HG02642 (cell line): ENCODE data around the gene SFTA2.
"Not testable (repeated sequence)": the region's sequence is repeated elsewhere in the genome, so short reads cannot be mapped to it uniquely, and the experiment has no call there.

Experiments
- ATAC-seq: cut with Tn5 transposase; IDR thresholded peaks from one replicate; pipeline ENCODE4 v1.9.1; 2021; ENCODE audit warnings: mild to moderate bottlenecking; ENCODE audit not compliant: unreplicated experiment, poor library complexity

The SFTA2 gene

DNA sequence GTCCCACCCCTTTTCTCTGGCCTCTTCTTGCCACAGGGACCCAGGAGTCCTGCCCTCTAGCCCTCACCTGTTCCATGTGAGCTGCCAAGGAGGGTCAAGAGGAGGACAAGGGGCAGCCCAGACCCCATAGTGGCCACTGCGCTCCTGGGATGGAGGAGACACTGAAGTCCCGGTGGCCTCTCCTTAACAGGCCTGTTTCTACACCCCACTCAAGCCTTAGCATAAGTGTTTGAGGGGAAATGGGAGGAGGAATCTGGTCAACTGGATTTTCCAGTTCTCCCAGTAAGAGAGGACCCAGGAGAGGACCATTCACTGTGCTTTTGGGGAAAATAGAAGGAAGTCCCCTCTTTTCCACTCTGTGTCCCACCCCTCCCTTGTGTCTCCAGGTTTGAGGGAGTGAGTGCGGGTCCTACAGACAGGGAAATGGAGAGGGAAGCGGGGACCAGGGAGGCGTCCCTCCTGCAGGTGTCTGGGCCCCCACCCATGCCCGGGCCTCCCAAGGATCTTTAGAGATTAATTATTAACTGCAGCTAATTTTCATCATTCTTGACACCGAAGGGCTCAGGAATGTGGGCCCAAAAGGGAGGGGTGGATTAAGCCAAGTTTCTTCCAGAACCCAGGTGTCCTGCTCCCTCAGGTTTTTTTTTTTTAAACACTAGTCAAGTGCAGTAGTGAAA, at the start of gene SFTA2:
Gene SFTA2, minus strand, starts transcription at position 202 of the 677 bp plus-strand sequence. Its CDS starts 74 bp downstream, at position 128.
- no peak for ATAC-seq

DNA sequence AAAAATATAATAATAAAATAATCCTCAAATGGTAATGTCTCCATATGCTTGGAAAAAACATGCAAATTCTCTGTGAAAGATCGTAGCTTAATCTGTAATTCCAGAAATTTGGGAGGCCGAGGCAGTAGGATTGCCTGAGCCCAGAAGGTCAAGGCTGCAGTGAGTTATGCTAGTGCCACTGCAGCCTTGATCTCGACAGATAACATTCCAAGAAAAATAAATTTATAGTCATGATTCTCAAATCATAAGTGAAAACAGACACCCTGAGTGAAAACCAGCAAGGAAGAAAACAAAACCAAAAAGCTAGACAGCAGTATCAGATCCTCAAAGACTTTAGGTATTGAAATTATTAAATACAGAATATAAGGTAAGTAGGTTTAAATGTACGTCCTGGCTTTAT, 47.7 kb upstream of the SFTA2 start:
- no peak for ATAC-seq

- no peak for ATAC-seq
Measured at GRCh38 chr6:30979141-30979540, 47.2 kb upstream of the SFTA2 start.

DNA sequence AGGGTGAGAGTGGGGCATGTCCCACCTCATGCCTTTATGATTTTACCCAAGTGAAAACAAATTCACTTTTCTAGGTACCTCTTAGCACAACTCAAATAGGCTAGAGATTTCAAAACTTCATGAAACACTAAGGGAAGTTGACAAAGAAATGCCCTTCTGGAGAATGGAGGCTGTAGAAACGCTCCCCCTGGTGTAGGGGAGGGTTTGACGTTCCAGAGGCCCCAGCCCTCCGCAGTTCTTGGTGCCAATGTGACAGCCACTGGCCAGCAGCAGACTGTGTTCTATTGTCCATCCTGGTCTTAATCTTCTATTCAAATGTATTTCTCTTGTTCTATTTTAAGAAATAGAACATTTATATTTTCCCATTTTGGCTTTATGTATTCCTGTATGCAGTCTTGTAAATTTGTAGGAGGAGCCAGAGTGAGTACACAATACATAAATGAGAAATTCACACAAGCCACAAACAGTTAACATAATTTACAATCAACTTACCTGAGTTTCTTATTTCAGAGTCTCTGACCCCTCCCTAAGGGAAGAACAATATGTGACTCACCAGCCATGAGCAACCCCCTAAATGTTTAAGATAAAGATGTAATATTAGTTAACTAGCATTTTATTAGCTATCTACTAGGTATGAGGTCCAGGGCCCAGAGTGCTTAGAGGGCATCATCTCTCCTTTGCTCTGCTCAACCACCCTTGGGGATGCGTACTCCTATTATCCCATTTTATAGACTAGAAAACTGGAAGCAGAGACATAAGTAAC, 42.7 kb upstream of the SFTA2 start:
- ATAC-seq = no peak

DNA sequence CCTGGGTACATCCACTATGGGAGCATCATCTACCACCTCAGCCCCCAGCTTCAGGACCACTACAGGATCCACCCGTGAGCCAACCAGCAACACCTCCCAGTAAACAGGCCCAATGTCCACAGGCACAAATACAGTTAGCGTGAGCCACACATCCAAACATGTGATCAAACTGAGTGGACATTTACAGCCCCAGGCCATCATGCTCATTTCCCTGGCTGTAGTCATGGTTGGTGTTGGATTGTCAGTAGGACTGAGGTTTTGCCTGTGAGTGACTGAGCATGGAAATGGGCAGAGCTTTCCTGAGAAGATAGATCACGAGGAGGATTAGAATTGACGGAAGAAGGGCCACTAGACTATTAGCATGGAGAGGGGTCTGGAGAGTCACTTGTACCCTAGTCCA, 40.8 kb upstream of the SFTA2 start:
- ATAC-seq = no peak

DNA sequence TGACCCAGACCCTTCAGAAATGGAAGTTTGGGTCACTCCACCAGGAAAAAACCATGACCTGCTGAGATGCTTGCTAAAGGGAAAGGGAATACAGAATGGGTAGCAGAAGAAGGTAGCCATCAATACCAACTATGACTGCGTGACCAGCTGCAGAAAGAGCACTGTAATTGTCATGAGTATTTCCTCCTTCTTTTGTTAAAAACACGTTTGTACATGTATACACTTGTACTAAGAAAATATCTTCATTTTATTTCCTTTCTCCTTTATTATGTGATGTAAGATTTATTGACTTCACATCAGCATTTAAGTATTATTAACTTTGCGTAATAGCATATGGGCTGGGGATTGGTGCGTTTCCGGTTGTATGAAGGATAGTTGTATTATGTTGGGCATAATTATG, 39.0 kb upstream of the SFTA2 start:
- ATAC-seq = no peak

DNA sequence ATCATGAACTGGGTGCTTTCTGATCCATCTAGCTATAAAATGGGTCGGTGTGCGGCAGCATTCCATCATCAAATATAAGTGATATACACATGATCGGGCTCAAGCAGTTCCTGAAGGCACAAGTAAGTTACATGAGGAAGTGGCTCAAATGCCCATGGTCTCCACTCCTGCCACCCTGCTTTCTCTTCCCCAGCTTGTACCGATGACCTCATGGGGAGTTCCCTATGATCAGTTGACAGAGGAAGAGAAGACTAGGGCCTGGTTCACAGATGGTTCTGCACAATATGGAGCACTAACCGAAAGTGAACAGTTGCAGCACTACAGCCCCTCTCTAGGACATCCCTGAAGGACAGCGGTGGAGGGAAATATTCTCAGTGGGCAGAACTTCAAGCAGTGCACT, 37.2 kb upstream of the SFTA2 start:
- not testable (repeated sequence) for ATAC-seq

- no peak for ATAC-seq
Measured at GRCh38 chr6:30966154-30966553, 34.2 kb upstream of the SFTA2 start.

DNA sequence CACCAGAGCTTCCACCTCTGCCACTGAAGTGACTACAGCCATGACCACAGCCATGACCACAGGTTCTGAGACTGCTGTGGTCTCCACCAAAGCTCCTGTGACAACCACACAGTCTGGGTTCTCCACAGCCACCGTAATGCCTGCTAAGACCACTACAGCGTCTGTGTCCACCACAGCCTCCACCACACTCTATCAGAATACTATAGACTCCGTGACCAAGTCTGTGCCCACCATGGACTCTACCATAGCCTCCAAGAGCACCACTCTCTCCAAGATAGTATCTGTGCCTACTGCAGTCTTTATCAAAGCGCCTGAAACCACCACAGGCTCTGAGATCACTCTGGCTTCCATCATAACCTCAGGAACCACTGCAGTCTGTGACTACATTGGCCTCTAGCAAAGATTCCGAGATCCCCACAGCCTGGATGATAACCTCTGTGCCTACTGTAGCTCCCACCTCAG, 33.2 kb upstream of the SFTA2 start:
- ATAC-seq = no peak

GRCh38 chr6:30964075-30964474, 32.1 kb upstream of the SFTA2 start:
- ATAC-seq = no peak

- ATAC-seq = no peak
Measured at GRCh38 chr6:30963641-30964040, 31.7 kb upstream of the SFTA2 start.

- no peak for ATAC-seq
Measured at GRCh38 chr6:30962716-30963115, 30.7 kb upstream of the SFTA2 start.

GRCh38 chr6:30960907-30961673, 29.1 kb upstream of the SFTA2 start:
- ATAC-seq = no peak

GRCh38 chr6:30957716-30958115, 25.7 kb upstream of the SFTA2 start:
- no peak for ATAC-seq

- ATAC-seq = peak; percentile 72
Measured at GRCh38 chr6:30955367-30956042, 23.5 kb upstream of the SFTA2 start.

- no peak for ATAC-seq
Measured at GRCh38 chr6:30954631-30955366, 22.8 kb upstream of the SFTA2 start.

DNA sequence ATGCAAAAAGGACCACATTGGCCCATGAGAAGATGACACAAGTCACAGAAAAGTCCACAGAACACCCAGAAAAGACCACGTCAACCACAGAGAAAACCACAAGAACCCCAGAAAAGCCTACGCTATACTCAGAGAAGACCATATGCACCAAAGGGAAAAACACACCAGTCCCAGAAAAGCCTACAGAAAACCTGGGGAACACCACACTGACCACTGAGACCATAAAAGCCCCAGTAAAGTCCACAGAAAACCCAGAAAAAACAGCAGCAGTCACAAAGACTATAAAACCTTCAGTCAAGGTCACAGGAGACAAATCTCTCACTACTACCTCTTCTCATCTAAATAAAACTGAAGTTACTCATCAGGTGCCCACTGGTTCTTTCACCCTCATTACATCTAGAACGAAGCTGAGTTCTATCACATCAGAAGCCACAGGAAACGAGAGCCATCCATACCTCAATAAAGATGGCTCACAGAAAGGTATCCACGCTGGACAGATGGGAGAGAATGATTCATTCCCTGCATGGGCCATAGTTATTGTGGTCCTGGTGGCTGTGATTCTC, 20.0 kb upstream of the SFTA2 start:
- no peak for ATAC-seq

GRCh38 chr6:30948811-30949210, 16.8 kb upstream of the SFTA2 start:
- ATAC-seq = no peak

DNA sequence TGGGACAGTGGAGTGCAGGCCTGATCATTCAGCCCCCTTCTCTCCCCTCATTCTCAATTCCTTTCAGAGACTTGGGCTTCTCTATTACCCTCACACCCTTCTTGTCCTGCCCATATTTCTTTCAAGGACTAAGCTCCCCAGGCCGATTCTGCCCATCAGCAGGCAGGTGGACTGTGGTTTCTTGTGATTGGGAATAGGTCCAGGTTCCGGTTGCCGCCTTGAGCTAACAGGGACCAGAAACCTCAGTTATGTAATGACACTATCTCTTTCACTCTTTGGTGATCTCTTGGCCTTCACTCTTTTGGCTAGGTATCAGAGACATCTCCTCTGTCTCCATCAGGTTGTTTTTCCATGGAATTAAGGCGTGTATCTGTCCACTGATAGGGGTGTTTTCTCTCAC, 15.3 kb upstream of the SFTA2 start:
- ATAC-seq = no peak

GRCh38 chr6:30945281-30945680, 13.3 kb upstream of the SFTA2 start:
- no peak for ATAC-seq
